Astrocyte (in vitro differentiated cells and primary cell): ENCODE results near the gene TNFRSF4. TPM values are rescaled to one million over a fixed set of nuclear protein-coding genes. Genes with fewer than 3 reads are reported as not detected.

ENCODE experiments used
- DNase-seq: peaks from one replicate; pipeline ENCODE4 v3.0.0-alpha.2; 2010; ENCODE audit warnings: low read depth
- FAIRE-seq: peaks from 2 replicates; lab custom pipeline; 2011; peaks lifted over from hg19 to GRCh38; lab: Jason Lieb, UNC
- H2AFZ ChIP-seq: 2 replicates; pipeline ENCODE4 v1.6.0; 2012; ENCODE audit warnings: low read depth, low read length, inconsistent platforms
- H3K27ac ChIP-seq: 2 replicates; pipeline ENCODE4 v1.5.1; 2011; ENCODE audit warnings: low read depth, low read length, inconsistent platforms
- H3K27me3 ChIP-seq: 2 replicates; pipeline ENCODE4 v1.6.0; 2011; ENCODE audit warnings: low read length, inconsistent platforms; ENCODE audit not compliant: insufficient read depth
- H3K36me3 ChIP-seq: 2 replicates; pipeline ENCODE4 v1.5.1; 2011; ENCODE audit warnings: low read length, inconsistent platforms; ENCODE audit not compliant: insufficient read depth
- H3K4me1 ChIP-seq: 2 replicates; pipeline ENCODE4 v1.5.1; 2011; ENCODE audit warnings: low read length, inconsistent platforms; ENCODE audit not compliant: insufficient read depth
- H3K4me2 ChIP-seq: 2 replicates; pipeline ENCODE4 v1.6.0; 2012; ENCODE audit warnings: low read length, inconsistent platforms
- H3K4me3 ChIP-seq: 2 replicates; pipeline ENCODE4 v1.5.1; 2011; ENCODE audit warnings: low read depth, mild to moderate bottlenecking, low read length, inconsistent platforms; ENCODE audit not compliant: insufficient read depth
- H3K79me2 ChIP-seq: 2 replicates; pipeline ENCODE4 v1.6.0; 2012; ENCODE audit warnings: mild to moderate bottlenecking, low read length, inconsistent platforms; ENCODE audit not compliant: insufficient read depth
- H3K9ac ChIP-seq: 2 replicates; pipeline ENCODE4 v1.6.0; 2012; ENCODE audit warnings: mild to moderate bottlenecking, low read length, inconsistent platforms
- H3K9me3 ChIP-seq: 2 replicates; pipeline ENCODE4 v1.5.1; 2012; ENCODE audit warnings: low read depth, mild to moderate bottlenecking, low read length, inconsistent platforms; ENCODE audit not compliant: insufficient read depth
- H4K20me1 ChIP-seq: 2 replicates; pipeline ENCODE4 v1.6.0; 2012; ENCODE audit warnings: low read length, inconsistent platforms; ENCODE audit not compliant: insufficient read depth
- H3K27ac Mint-ChIP-seq: one replicate; pipeline ENCODE4 v1.8.0; 2021; ENCODE audit warnings: mild to moderate bottlenecking, mixed read lengths; ENCODE audit not compliant: unreplicated experiment
- H3K27me3 Mint-ChIP-seq: one replicate; pipeline ENCODE4 v1.8.0; 2021; ENCODE audit warnings: low read depth, mixed read lengths; ENCODE audit not compliant: unreplicated experiment
- H3K36me3 Mint-ChIP-seq: one replicate; pipeline ENCODE4 v1.8.0; 2021; ENCODE audit warnings: low read depth, mixed read lengths; ENCODE audit not compliant: unreplicated experiment
- H3K4me1 Mint-ChIP-seq: one replicate; pipeline ENCODE4 v1.8.0; 2021; ENCODE audit warnings: low read depth, mixed read lengths; ENCODE audit not compliant: unreplicated experiment
- H3K4me3 Mint-ChIP-seq: one replicate; pipeline ENCODE4 v1.8.0; 2021; ENCODE audit warnings: mild to moderate bottlenecking, moderate library complexity, mixed read lengths; ENCODE audit not compliant: unreplicated experiment
- H3K9me3 Mint-ChIP-seq: one replicate; pipeline ENCODE4 v1.8.0; 2021; ENCODE audit warnings: mild to moderate bottlenecking, mixed read lengths; ENCODE audit not compliant: unreplicated experiment
- EZH2 ChIP-seq: IDR thresholded peaks from 2 replicates; pipeline ENCODE4 v1.6.1; 2012; ENCODE audit warnings: mild to moderate bottlenecking, low read length, inconsistent platforms; ENCODE audit not compliant: insufficient read depth
- total RNA-seq: library from RNA; stranded (reverse); gene quantifications from 2 replicates; pipeline ENCODE4 v1.2.1, GENCODE V29; 2021
- TF ChIP-seq, protein P1 (sequence below): IDR thresholded peaks from 2 replicates; pipeline ENCODE4 v1.5.1; 2011; ENCODE audit warnings: low read depth, mild to moderate bottlenecking, inconsistent platforms, low read length, moderate library complexity; ENCODE audit not compliant: insufficient read depth

The TNFRSF4 gene
- total RNA-seq, 1 donor from 2014 or later = 0.41 TPM

DNA sequence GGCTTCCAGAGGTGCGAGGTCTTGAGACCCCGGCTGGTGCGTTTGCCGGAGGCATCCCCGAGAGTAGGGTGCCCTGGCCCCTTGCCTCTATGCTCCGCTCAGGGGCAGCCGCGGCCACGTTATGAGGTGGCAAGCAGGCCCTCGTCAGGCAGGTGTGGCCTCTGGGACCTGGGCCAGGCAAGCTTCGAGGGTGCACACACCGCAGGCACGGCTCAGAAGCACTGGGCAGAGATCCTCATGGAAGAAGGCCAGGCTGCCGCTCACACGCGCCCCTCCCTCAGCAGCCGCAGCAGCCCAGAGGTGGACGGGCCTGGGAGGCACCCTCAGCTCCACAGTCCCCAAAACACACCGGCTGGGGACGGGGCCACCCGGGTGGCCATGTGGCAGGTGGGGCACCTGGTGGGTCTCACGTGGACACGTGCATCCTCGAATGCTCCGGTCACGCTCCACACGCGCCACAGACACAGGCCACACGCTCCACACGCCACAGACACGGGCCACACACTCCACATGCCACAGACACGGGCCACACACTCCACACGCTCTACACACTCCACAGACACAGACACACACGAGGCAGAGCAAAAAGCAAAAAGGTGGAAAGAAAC is 11.4 kb upstream of the TNFRSF4 start:
- Mint-ChIP-seq H3K4me1 (peaks cover 4% of the 10 kb centered on the region), H3K4me3 (no peak overlapping the region), H3K27ac (no peak overlapping the region), H3K36me3 (peaks cover 20% of the 10 kb centered on the region), H3K9me3 (no peaks in the 10 kb centered on the region), H3K27me3 (no peaks in the 10 kb centered on the region)
- H4K20me1 ChIP-seq = peaks cover 69% of the 10 kb centered on the region
- no peak overlapping the region for H3K27ac ChIP-seq
- H3K4me1 ChIP-seq = peaks cover 8% of the 10 kb centered on the region
- H3K27me3 ChIP-seq = no peaks in the 10 kb centered on the region
- DNase-seq (no peak), FAIRE-seq (no peak)
- no peak for TF ChIP-seq EZH2
- TF ChIP-seq, protein P1, sequence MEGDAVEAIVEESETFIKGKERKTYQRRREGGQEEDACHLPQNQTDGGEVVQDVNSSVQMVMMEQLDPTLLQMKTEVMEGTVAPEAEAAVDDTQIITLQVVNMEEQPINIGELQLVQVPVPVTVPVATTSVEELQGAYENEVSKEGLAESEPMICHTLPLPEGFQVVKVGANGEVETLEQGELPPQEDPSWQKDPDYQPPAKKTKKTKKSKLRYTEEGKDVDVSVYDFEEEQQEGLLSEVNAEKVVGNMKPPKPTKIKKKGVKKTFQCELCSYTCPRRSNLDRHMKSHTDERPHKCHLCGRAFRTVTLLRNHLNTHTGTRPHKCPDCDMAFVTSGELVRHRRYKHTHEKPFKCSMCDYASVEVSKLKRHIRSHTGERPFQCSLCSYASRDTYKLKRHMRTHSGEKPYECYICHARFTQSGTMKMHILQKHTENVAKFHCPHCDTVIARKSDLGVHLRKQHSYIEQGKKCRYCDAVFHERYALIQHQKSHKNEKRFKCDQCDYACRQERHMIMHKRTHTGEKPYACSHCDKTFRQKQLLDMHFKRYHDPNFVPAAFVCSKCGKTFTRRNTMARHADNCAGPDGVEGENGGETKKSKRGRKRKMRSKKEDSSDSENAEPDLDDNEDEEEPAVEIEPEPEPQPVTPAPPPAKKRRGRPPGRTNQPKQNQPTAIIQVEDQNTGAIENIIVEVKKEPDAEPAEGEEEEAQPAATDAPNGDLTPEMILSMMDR = no peak
- no peak overlapping the region for H2AFZ ChIP-seq
- H3K4me2 ChIP-seq = no peak overlapping the region
- no peak overlapping the region for H3K4me3 ChIP-seq
- no peaks in the 10 kb centered on the region for H3K9me3 ChIP-seq
- H3K36me3 ChIP-seq = peaks cover 3% of the 10 kb centered on the region
- no peak overlapping the region for H3K9ac ChIP-seq
- peaks cover 68% of the 10 kb centered on the region for H3K79me2 ChIP-seq

DNA sequence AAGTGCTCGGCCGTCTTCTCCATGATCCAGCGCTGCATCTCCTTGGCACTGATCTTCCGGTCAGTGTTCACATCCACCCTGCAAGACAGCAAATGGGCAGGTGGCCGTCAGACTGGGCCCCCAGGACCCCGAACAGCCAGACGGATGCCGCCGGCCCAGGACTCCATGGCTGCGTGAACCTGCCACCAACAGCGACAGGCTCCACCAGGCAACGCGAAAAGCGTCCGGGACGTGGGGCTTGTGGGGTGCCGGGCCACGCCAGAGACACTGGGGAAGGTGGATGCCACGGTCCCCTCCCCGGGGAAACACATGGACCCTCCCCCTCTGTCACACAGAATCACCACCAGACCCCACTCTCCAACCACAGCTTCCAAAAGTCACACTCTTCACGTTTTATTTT is 9.9 kb upstream of the TNFRSF4 start:
- no peak overlapping the region for H3K4me3 Mint-ChIP-seq
- no peak overlapping the region for H3K4me3 ChIP-seq
- peaks cover 3% of the 10 kb centered on the region for H3K36me3 ChIP-seq
- H3K27me3 ChIP-seq = no peaks in the 10 kb centered on the region
- H2AFZ ChIP-seq = no peak overlapping the region
- no peaks in the 10 kb centered on the region for H3K9me3 ChIP-seq
- FAIRE-seq (no peak), DNase-seq (no peak)
- no peaks in the 10 kb centered on the region for H3K4me1 ChIP-seq
- H3K9ac ChIP-seq = no peak overlapping the region
- no peaks in the 10 kb centered on the region for H3K27me3 Mint-ChIP-seq
- peaks cover 59% of the 10 kb centered on the region for H3K79me2 ChIP-seq
- TF ChIP-seq, protein P1 = no peak
- TF ChIP-seq EZH2 = no peak
- H4K20me1 ChIP-seq = peaks cover 57% of the 10 kb centered on the region
- H3K27ac ChIP-seq = no peak overlapping the region
- no peak overlapping the region for H3K4me2 ChIP-seq
- H3K27ac Mint-ChIP-seq = no peak overlapping the region
- no peaks in the 10 kb centered on the region for H3K9me3 Mint-ChIP-seq
- no peaks in the 10 kb centered on the region for H3K4me1 Mint-ChIP-seq
- peaks cover 15% of the 10 kb centered on the region for H3K36me3 Mint-ChIP-seq

DNA sequence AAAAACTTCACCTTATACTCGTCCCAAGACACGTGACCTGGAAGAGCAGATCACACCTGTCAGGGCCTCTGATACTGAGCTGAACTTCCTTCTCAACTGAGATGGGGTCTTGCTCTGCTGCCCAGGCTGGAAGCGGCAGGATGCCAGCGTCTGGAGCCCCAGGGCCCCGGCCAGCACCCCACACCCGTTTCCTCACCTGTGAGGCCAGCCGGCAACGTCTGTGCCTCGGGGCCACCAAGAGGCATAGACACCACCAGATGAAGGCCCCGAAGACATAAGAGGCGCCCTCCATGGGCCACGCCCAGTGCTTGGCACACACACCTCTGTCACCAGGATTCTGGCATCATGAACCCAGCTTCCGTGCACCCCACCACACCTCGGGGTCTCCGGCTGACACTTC is 9.4 kb upstream of the TNFRSF4 start:
- peaks cover 53% of the 10 kb centered on the region for H3K79me2 ChIP-seq
- Mint-ChIP-seq H3K27ac (no peak overlapping the region), H3K4me1 (no peaks in the 10 kb centered on the region), H3K36me3 (peaks cover 15% of the 10 kb centered on the region), H3K27me3 (no peaks in the 10 kb centered on the region), H3K4me3 (no peak overlapping the region), H3K9me3 (no peaks in the 10 kb centered on the region)
- no peaks in the 10 kb centered on the region for H3K9me3 ChIP-seq
- H3K9ac ChIP-seq = no peak overlapping the region
- no peak overlapping the region for H3K27ac ChIP-seq
- FAIRE-seq (no peak), DNase-seq (no peak)
- no peaks in the 10 kb centered on the region for H3K27me3 ChIP-seq
- peaks cover 52% of the 10 kb centered on the region for H4K20me1 ChIP-seq
- no peak for TF ChIP-seq EZH2
- TF ChIP-seq, protein P1 = no peak
- no peaks in the 10 kb centered on the region for H3K4me1 ChIP-seq
- H3K4me2 ChIP-seq = no peak overlapping the region
- no peak overlapping the region for H3K4me3 ChIP-seq
- H3K36me3 ChIP-seq = peaks cover 5% of the 10 kb centered on the region
- H2AFZ ChIP-seq = no peak overlapping the region
